A549 (cell line): ENCODE data around the gene ALDH1A2. TPM values are rescaled to one million over a fixed set of nuclear protein-coding genes. Genes with fewer than 3 reads are reported as not detected.

ENCODE experiments used
- ATAC-seq, 2 experiments: fragments of 200-7000 bp in 1 of 2; fragments of >200 bp in 1 of 2; cut with Nextera tagmentation in 1 of 2; cut with Tn5 transposase in 1 of 2; 3 replicates each; pipeline versions ENCODE4 v1.8.0 to v1.9.1; 2018 to 2020; ENCODE audit warnings: mild to moderate bottlenecking in 1 of 2, moderate library complexity in 1 of 2
- CTCF ChIA-PET: fragments of 300-600 bp; sonication (Branson Sonifier 250); formaldehyde crosslinking; extraction: SDS; loops from one replicate; lab custom pipeline; 2021; ENCODE audit warnings: antibody characterized with exemption, inconsistent platforms; lab: Yijun Ruan, JAX
- POLR2A ChIA-PET: fragments of 350-600 bp; formaldehyde crosslinking; extraction: SDS; loops from one replicate; lab custom pipeline; 2021; ENCODE audit warnings: antibody characterized with exemption, inconsistent platforms; lab: Yijun Ruan, JAX
- DNase-seq, 2 experiments: peaks; one replicate each; pipeline versions ENCODE4 v3.0.0 to v3.0.0-alpha.2; 2011 to 2016; ENCODE audit warnings: low read depth in 1 of 2, low spot score in 1 of 2
- FAIRE-seq: peaks from 2 replicates; lab custom pipeline; 2011; peaks lifted over from hg19 to GRCh38; lab: Jason Lieb, UNC
- H3K27ac ChIP-seq, 2 experiments: fragments of >200 bp; sonication (Bioruptor Twin); formaldehyde crosslinking; 3 replicates each; pipeline ENCODE4 v1.5.1; 2016 to 2017
- H3K4me1 ChIP-seq: fragments of >200 bp; sonication (Bioruptor Twin); formaldehyde crosslinking; 3 replicates; pipeline ENCODE4 v1.6.1; 2016
- H3K4me2 ChIP-seq: fragments of >200 bp; sonication (Bioruptor Twin); formaldehyde crosslinking; 3 replicates; pipeline ENCODE4 v1.6.1; 2016
- H3K4me3 ChIP-seq: fragments of >200 bp; sonication (Bioruptor Twin); formaldehyde crosslinking; 3 replicates; pipeline ENCODE4 v1.5.1; 2016
- H3K9me3 ChIP-seq: fragments of >200 bp; sonication (Bioruptor Twin); formaldehyde crosslinking; 3 replicates; pipeline ENCODE4 v1.6.1; 2016
- ATOH8 ChIP-seq: fragments of 250-450 bp; sonication (Bioruptor Pico); IDR thresholded peaks from 2 replicates; pipeline ENCODE4 v1.5.0; 2020; ENCODE audit warnings: low read depth, mild to moderate bottlenecking, moderate library complexity
- BHLHE40 ChIP-seq: IDR thresholded peaks from 2 replicates; pipeline ENCODE4 v1.6.1; 2012; ENCODE audit warnings: low read depth, low read length, inconsistent platforms
- CBX2 ChIP-seq: fragments of 200-600 bp; sonication (generic); IDR thresholded peaks from 2 replicates; pipeline ENCODE4 v1.6.1; 2016; ENCODE audit warnings: low read depth, mild to moderate bottlenecking, borderline replicate concordance
- CEBPB ChIP-seq, 2 experiments: fragments of >200 bp in 1 of 2; sonication (Bioruptor Twin) in 1 of 2; formaldehyde crosslinking in 1 of 2; IDR thresholded peaks; 2 replicates each; pipeline ENCODE4 v1.6.1; 2012 to 2016
- CHD4 ChIP-seq: fragments of 200-600 bp; sonication (generic); IDR thresholded peaks from 2 replicates; pipeline ENCODE4 v1.6.1; 2016; ENCODE audit warnings: antibody characterized with exemption, mild to moderate bottlenecking, borderline replicate concordance
- EP300 ChIP-seq, 2 experiments: fragments of >200 bp; sonication (Bioruptor Twin); formaldehyde crosslinking; IDR thresholded peaks; 2 replicates in 1 of 2; 3 replicates in 1 of 2; pipeline ENCODE4 v1.6.1; 2016 to 2017
- ESRRA ChIP-seq: fragments of 150-350 bp; IDR thresholded peaks from 2 replicates; pipeline ENCODE4 v1.6.1; 2014; ENCODE audit warnings: mild to moderate bottlenecking, low read length, borderline replicate concordance
- FOSB ChIP-seq: fragments of 250-450 bp; sonication (Bioruptor Pico); IDR thresholded peaks from 2 replicates; pipeline ENCODE4 v1.5.0; 2020; ENCODE audit warnings: mild to moderate bottlenecking, moderate library complexity
- FOSL2 ChIP-seq, 2 experiments: fragments of 450-650 bp in 1 of 2; fragments of >200 bp in 1 of 2; sonication (Bioruptor Twin) in 1 of 2; formaldehyde crosslinking; IDR thresholded peaks; 2 replicates each; pipeline versions ENCODE4 v1.5.0 to v1.6.1; 2016 to 2020; ENCODE audit warnings: mild to moderate bottlenecking in 1 of 2, moderate library complexity in 1 of 2
- HDAC2 ChIP-seq: fragments of 200-600 bp; sonication (generic); IDR thresholded peaks from 2 replicates; pipeline ENCODE4 v1.6.1; 2016
- HOXA7 ChIP-seq: fragments of 250-450 bp; sonication (Bioruptor Pico); IDR thresholded peaks from 2 replicates; pipeline ENCODE4 v1.5.0; 2020; ENCODE audit warnings: mild to moderate bottlenecking, moderate library complexity
- HOXB13 ChIP-seq: fragments of 250-450 bp; sonication (Bioruptor Pico); IDR thresholded peaks from 2 replicates; pipeline ENCODE4 v1.5.0; 2020; ENCODE audit warnings: low read depth, mild to moderate bottlenecking, moderate library complexity
- KDM5A ChIP-seq: fragments of 200-600 bp; sonication (generic); IDR thresholded peaks from 2 replicates; pipeline ENCODE4 v1.6.1; 2016; ENCODE audit warnings: antibody characterized with exemption, mild to moderate bottlenecking
- MYC ChIP-seq: IDR thresholded peaks from 2 replicates; pipeline ENCODE4 v1.6.1; 2012; ENCODE audit warnings: mild to moderate bottlenecking, inconsistent platforms, low read length, improper control_type of control experiment, borderline replicate concordance
- POLR2AphosphoS2 ChIP-seq: conservative IDR thresholded peaks from 2 replicates; pipeline ENCODE4 v1.6.1; 2012; ENCODE audit warnings: low read length, improper control_type of control experiment, inconsistent platforms
- RARB ChIP-seq: fragments of 250-450 bp; sonication (Bioruptor Pico); IDR thresholded peaks from 2 replicates; pipeline ENCODE4 v1.8.0; 2021; ENCODE audit warnings: mild to moderate bottlenecking, moderate library complexity
- SMC3 ChIP-seq: fragments of >200 bp; sonication (Bioruptor Twin); formaldehyde crosslinking; IDR thresholded peaks from 3 replicates; pipeline ENCODE4 v1.6.1; 2018; ENCODE audit warnings: inconsistent platforms
- WGBS: methylation state at CpG from one replicate; pipeline ENCODE4 v1.1.6; 2017; ENCODE audit errors: missing lambda C conversion rate; 5-methylcytosine and 5-hydroxymethylcytosine counted together
- polyA plus RNA-seq, 4 experiments: library from polyadenylated mRNA; depleted of rRNA in 3 of 4; stranded (reverse); fragments of >200 nt; fragmentation: RNase III in 1 of 4; extraction: RNeasy Plus Mini Kit Qiagen cat#74134 plus additional on column Dnase treatment in 1 of 4; gene quantifications; 2 replicates in 3 of 4; 3 replicates in 1 of 4; pipeline ENCODE4 v1.2.3, GENCODE V29; 2011 to 2017
- TF ChIP-seq, protein P1 (sequence below): IDR thresholded peaks from 2 replicates; pipeline ENCODE4 v1.6.1; 2012; ENCODE audit warnings: low read depth, borderline replicate concordance
- TF ChIP-seq, protein P2 (sequence below): fragments of 150-350 bp; IDR thresholded peaks from 2 replicates; pipeline ENCODE4 v1.6.1; 2014; ENCODE audit warnings: low read depth, mild to moderate bottlenecking, low read length
- TF ChIP-seq, protein P3 (sequence below): fragments of 200-600 bp; sonication (generic); IDR thresholded peaks from 2 replicates; pipeline ENCODE4 v1.6.1; 2016; ENCODE audit warnings: antibody characterized with exemption, mild to moderate bottlenecking, moderate library complexity

ALDH1A2 gene
- polyA plus RNA-seq, 2 of the 4 experiments (the other 2 are of a cell fraction): 0.23 to 0.35 TPM

DNA sequence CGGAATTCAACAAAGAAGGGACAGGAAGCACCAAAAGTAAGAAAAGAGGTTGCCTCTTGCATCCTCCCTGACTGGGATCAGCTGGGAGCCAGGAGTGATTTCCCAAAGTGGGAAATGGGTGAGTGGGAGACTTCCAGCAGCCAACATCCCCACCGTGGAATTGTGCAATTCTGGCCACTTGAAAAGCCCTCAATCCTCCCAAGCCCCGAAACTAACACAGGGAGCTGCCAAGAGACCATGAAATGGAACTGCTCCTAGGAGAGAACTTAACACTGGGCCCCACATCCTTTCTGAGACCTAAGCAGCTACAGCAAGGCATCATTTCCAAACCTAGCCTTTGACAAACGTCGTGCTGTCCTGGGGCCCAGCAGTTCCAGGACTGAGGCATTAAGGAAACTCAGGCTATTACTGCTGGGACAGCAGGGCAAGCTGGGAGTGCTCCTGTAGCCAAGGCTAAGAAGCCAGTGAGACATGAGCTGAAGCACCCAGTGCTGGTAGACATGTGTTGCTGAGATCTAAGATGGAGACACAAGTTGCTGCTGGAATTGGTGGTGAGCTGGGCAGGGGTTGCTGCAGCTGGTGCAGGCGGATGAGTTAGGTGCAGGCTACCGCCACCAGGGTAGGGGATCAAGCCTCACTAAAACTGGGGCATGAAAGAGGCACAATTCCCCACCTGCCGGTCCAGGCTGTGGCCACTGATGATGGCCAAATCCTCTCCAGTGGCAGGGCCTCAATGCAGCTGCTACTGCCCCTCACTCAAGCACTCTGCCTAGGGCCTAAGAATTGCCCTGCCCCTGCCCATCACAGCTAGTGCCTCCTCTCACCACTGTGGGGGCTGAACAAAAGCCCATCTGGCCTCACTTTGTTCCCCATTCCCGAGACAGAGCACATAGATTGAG is 43.9 kb downstream of the ALDH1A2 start (continued):
- TF ChIP-seq CEBPB (IDR thresholded peaks at IDR 0.05) (no peak), RARB (CRISPR knock-in tag) (no peak), EP300 (IDR thresholded peaks at IDR 0.05) (no peak), ESRRA (no peak), FOSL2 (IDR thresholded peaks at IDR 0.05) (no peak), FOSL2 (CRISPR knock-in tag; IDR thresholded peaks at IDR 0.05) (no peak)
- TF ChIP-seq, protein P1, sequence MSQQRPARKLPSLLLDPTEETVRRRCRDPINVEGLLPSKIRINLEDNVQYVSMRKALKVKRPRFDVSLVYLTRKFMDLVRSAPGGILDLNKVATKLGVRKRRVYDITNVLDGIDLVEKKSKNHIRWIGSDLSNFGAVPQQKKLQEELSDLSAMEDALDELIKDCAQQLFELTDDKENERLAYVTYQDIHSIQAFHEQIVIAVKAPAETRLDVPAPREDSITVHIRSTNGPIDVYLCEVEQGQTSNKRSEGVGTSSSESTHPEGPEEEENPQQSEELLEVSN: no peak
- TF ChIP-seq, protein P2, sequence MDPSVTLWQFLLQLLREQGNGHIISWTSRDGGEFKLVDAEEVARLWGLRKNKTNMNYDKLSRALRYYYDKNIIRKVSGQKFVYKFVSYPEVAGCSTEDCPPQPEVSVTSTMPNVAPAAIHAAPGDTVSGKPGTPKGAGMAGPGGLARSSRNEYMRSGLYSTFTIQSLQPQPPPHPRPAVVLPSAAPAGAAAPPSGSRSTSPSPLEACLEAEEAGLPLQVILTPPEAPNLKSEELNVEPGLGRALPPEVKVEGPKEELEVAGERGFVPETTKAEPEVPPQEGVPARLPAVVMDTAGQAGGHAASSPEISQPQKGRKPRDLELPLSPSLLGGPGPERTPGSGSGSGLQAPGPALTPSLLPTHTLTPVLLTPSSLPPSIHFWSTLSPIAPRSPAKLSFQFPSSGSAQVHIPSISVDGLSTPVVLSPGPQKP: no peak

- no peak overlapping the region for H3K27ac ChIP-seq
- WGBS: 0% methylated on average over 5 of the region's 5 CpGs
- FAIRE-seq (peak; percentile 70), DNase-seq (no peak), ATAC-seq (no peak)
- H3K4me2 ChIP-seq: no peak overlapping the region
- H3K9me3 ChIP-seq: 0 out of 3 replicates have a peak, but pooled peaks cover 4% of the 10 kb centered on the region
- POLR2A ChIA-PET: no interaction called here
- no peak overlapping the region for H3K4me3 ChIP-seq
- CTCF ChIA-PET: interaction anchor here (0.6 to 1.6 kb wide), 4 partner anchors 17 to 287 kb away, joined by 3 to 5 read pairs (median 3); no protein-coding TSS in a partner anchor
- no peak for TF ChIP-seq CEBPB (IDR thresholded peaks at IDR 0.05)
- no peak for TF ChIP-seq HOXB13 (CRISPR knock-in tag)
- TF ChIP-seq ATOH8 (CRISPR knock-in tag): no peak
- TF ChIP-seq POLR2AphosphoS2: no peak
- no peak for TF ChIP-seq BHLHE40
- TF ChIP-seq HOXA7: no peak
- TF ChIP-seq MYC: no peak
- no peak for TF ChIP-seq CHD4
- no peak for TF ChIP-seq CBX2
- no peak for TF ChIP-seq SMC3
- no peak for TF ChIP-seq KDM5A
- H3K4me1 ChIP-seq: no peaks in the 10 kb centered on the region
These were observed 45.8 kb downstream of the ALDH1A2 start for GRCh38 chr15:58019503-58020376.

DNA sequence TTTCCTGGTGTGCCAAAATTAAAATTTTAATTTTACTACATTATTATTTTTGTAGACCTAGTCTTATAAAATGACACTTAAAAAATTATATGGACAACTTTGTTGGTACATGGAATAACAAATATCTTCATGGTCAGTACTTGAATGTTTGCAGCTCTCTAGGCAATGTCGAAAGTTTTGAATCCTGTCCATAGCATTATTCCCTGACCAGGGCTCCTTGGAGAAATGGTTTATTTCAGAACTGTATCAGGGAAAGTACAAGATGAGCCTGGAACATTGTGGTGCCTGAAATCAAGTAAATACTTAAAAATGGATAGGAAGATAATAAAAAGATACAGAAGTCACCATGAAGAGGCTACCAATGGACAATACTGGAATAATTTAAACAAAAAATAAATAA is 47.6 kb downstream of the ALDH1A2 start:
- ChIA-PET CTCF (interaction anchor here (1.1 kb wide), 1 partner anchor 9 kb away, joined by 3 read pairs; no protein-coding TSS in a partner anchor), POLR2A (no interaction called here)
- TF ChIP-seq, protein P3, sequence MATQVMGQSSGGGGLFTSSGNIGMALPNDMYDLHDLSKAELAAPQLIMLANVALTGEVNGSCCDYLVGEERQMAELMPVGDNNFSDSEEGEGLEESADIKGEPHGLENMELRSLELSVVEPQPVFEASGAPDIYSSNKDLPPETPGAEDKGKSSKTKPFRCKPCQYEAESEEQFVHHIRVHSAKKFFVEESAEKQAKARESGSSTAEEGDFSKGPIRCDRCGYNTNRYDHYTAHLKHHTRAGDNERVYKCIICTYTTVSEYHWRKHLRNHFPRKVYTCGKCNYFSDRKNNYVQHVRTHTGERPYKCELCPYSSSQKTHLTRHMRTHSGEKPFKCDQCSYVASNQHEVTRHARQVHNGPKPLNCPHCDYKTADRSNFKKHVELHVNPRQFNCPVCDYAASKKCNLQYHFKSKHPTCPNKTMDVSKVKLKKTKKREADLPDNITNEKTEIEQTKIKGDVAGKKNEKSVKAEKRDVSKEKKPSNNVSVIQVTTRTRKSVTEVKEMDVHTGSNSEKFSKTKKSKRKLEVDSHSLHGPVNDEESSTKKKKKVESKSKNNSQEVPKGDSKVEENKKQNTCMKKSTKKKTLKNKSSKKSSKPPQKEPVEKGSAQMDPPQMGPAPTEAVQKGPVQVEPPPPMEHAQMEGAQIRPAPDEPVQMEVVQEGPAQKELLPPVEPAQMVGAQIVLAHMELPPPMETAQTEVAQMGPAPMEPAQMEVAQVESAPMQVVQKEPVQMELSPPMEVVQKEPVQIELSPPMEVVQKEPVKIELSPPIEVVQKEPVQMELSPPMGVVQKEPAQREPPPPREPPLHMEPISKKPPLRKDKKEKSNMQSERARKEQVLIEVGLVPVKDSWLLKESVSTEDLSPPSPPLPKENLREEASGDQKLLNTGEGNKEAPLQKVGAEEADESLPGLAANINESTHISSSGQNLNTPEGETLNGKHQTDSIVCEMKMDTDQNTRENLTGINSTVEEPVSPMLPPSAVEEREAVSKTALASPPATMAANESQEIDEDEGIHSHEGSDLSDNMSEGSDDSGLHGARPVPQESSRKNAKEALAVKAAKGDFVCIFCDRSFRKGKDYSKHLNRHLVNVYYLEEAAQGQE: no peak
- TF ChIP-seq HDAC2: no peak
- no peak for TF ChIP-seq FOSB (CRISPR knock-in tag)
- no peak for TF ChIP-seq CEBPB (IDR thresholded peaks at IDR 0.05)
- WGBS: 8% methylated on average over 1 of the region's 1 CpG
- DNase-seq (no peak), ATAC-seq (no peak), FAIRE-seq (no peak)
- Histone ChIP-seq H3K4me3 (no peak overlapping the region), H3K4me1 (no peaks in the 10 kb centered on the region), H3K27ac (no peak overlapping the region), H3K4me2 (no peak overlapping the region), H3K9me3 (no peaks in the 10 kb centered on the region)
